Suppressor macrophage treated with lipopolysaccharide for 1 hour (primary cell): ENCODE results near the gene AGTR1.
A peak's percentile ranks its signal among the peaks of the same experiment; 100 is the strongest.
"Not testable (repeated sequence)": the region's sequence is repeated elsewhere in the genome, so short reads cannot be mapped to it uniquely, and the experiment has no call there.

ENCODE experiments used
- DNase-seq, 3 donors: peaks; one replicate each; pipeline ENCODE4 v3.0.0-alpha.2; 2020 to 2022

AGTR1 gene

DNA sequence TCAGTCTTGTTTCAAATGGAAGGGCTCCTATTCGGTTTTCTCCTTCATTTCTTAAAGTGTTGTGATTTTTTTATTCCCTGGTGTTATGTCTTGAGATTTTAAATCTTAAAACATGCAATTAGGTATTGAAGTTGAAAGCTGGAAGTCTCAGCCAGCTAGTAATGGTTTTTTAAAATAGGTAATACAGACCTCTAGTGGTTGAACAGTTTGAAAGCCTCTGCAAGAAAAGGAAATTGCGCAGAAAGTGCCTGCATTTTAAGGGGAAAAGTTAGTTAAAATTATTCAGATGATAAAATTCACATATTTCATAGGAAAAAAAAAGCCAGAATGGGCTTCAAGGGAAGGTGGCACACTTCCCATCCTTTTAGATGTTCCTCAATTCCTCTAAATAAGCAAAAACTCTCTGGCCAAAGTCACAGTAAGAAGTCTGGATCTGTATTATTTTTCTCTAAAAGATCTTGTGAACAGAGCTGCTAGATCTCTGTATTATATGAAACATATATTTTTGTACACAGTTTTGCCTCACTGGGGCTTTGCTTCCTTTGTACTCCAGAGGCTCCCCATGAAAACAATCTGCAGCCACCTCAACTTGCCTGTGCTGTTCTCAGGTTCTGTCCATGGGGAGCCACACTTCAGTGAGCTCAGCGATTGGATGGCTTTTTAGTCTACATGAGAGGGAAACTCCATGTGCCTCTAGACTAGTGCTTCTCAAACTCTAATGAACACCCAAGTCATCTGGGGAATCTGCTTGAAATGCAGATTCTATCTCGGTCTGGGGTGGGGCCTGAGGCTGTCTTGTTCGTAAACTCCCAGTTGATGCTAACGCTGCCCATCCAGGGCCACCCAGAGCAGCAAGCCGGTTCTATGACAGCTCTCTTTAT, 21.5 kb downstream of the AGTR1 start:
- no peak for DNase-seq

DNA sequence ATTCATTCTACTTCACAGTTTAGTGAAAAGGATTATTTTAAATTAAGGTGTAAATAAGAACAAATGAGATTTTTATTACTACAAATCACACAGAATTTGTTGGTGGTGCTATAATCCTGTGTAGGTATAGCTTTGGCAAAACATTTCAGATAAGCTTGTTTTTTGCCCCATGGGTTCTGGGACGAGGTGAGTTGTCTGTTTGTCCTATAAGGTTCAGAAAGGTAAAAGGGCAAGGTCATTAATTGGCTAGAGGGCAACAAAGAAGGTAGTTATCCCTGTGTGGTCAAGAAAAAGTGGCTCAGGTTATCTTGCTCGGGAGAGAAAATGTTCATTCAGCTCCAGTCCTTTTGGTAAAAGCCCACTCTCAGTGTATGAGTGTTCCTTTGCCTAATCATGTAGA, 23.2 kb downstream of the AGTR1 start:
- DNase-seq, result no peak

DNA sequence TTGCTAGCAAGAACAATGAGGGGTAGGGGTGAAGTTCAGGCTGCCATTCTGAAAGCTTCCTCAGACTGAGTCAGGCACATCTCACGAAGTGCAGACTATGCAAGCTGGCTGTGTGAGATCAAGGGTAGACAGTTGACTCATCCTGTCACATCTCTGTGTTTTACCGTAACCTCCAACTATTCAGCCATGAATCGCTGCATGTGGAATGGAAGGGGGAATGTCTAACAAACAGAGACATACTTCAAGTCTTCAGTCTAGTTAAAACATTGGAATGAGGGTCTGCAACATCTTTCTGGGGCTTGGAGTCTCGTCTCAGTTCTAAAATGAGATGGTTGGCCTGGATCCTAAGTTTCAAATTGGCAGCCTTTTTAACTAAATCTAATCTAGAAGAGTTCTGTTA, 25.9 kb downstream of the AGTR1 start:
- peak in 1 of 3 donors; percentile 13 for DNase-seq

DNA sequence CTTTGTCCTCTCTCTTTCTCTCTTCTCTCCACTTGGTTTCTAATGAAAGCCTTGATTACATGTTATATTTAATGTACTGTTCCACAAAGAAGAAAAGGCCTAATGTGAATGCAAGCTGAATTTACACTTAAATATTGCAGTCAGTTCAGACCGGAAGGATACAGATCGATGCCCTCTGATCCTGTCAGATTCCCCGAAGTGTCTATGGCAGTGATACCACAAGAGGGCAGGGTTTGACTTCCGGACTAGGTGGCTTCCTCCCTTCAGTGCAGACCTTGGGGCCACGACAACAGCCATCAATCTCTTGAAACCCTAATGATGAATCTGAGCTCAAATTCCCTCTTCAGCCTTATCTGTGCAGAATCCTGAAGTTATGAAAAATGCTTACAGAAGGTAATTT, 29.5 kb downstream of the AGTR1 start:
- peak; percentile 72 to 78 (median 73) for DNase-seq

DNA sequence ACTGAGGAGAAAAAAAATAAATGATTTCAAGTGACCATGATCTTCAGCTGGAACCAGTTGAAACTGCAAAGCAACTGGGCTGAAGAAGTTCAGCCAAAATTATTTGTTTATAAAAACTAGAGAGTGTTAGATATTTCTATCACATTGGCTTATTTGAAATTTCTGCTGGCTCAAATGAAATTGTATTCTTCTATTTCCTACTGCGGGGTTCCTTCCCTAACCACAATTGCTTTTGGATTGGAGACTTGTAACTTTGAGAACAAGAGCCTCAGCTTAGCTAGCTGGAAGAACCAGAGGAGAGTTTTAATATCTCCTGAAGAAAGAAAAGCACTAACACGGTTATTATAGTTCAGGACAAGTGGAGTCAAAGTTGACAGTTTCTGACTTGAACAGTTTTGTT, 31.1 kb downstream of the AGTR1 start:
- DNase-seq, result no peak

DNA sequence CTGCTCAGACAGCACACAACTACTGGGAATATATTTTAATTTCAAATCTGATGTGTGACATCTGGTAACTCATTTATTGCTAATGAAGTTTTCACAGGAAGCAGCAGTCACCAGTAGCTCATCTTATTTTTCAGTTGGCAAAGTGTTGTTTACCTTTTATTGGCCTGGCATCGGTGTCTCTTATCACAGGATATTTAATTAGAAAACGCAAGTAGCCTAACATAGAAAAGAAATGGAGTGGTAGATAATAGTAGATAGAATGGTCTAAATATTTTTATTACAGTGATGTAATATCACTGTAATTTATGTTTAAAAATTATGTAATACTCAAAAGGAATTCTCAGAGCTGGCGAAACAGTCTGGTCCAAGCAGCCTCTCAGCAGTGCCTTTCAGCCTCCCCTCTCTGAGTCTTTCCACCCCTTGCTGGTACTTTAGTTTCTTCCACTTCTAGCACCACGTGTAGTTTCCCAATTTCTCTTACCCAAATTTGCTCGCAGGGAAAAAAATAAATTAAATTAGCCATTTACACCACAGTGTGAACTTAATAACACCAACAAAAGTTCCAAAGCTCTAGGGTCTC, 31.9 kb downstream of the AGTR1 start:
- no peak for DNase-seq

DNA sequence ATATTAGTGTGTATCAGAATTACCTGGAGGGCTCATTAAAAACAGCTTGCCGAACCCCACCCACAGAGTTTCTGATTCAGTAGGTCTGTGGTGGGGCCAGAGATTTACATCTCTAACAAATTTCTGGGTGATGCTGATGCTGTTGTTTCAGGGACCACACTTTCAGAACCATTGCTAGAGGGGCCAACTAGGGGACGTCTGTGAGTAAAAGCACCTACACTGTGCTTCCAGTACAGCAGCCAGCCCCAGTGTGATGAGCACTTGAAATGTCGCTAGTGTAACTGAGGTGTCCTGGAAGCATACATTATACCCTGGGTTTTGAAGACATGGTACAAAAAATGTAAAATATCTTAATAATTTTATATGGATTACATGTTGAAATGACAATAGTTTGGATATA, 33.0 kb downstream of the AGTR1 start:
- no peak for DNase-seq

DNA sequence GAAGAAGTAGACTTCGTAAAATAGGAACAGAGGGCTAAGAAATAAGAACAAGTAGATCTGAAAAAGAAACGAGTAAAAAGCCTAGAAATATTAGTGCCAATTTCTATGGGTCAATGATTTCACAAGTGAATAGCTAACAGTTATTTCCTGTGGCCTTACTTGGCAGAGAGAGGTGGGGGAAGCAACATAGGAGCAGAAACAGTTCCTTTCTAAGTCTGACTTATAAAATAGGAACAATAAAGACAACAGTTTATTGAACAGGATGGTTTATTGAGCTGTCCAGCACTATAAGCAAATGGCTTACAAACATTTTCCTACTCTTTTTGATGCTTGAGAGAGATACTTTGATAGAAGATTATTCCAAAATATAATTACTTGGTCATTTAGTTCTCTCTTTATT, 37.9 kb downstream of the AGTR1 start:
- DNase-seq, result peak in 2 of 3 donors; percentile 25 to 27

DNA sequence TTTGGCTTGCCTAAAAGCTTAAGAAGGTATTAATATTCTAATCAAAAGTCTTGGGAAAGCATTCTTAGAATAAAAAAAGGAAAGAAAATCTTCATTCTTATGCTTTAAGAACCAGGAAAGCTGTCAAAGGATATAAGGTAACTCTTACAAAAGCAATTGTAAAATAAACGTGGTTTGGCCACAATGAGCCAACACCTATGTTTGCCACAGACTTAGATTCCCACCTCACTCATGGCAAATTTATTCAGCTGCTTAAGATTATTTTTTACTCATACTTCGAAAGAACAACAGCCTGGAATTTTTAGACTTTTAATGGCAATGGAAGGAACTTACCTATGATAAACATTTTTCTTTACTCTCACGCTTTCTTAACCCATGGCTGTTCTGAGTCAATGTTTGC, 38.4 kb downstream of the AGTR1 start:
- DNase-seq, result no peak

DNA sequence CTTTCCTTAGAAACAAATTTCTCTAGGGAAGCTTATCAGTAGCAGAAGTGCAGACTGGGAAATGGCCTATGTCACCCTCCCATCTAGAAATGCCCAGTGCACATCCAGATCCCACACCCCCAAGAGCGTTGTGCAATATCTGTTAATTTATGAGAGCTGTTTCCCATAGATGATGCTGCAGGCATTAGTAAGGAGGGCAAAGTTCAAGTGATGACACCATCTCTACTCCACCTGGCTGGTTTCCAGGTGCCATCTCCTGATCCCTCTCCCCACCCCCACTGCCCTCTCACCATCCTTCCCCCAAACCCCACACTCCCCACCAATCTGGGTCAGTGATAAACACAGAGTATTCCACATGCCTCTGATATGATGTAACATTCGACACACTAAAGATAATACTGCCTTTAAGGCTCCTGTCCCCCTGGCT, 39.4 kb downstream of the AGTR1 start:
- DNase-seq, result peak in 1 of 3 donors; percentile 38

DNA sequence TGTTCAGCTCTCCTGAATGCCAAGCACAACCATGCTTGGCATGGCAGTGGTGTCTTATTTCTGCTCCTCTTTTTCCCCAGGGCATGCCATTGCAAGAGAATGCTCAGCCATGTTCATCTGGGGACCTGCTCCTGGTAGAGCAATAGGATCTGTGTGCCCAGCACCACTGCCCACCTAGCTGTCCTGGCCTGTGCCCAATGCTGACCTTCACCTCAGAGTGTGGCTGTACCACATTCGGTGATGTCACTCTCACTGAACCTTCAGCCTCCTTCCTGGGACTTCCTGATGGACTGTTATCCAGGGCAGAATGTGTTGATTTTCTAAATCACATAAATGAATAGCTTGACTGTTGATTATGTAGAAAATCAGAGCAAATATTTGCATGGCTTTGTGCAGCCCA, 42.0 kb downstream of the AGTR1 start:
- no peak for DNase-seq

DNA sequence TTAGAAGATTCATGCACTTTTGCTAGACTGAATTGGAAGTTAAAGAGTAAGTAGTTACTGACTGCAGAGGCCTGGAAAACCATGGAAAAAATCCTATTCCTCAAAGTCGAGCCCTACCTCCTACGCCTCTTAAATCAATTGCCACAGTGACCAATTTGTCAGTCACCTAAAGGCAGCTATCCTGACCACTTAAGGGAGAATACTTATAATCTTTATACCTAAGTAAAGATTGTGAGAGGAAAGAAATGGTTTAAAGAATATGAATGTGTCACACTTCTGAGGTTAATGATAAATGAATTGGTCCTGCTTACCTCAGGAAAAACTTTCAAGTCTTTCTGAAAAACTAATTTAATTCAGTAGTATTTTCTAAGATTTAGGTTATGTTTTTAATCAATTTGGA, 42.6 kb downstream of the AGTR1 start:
- DNase-seq, result no peak

DNA sequence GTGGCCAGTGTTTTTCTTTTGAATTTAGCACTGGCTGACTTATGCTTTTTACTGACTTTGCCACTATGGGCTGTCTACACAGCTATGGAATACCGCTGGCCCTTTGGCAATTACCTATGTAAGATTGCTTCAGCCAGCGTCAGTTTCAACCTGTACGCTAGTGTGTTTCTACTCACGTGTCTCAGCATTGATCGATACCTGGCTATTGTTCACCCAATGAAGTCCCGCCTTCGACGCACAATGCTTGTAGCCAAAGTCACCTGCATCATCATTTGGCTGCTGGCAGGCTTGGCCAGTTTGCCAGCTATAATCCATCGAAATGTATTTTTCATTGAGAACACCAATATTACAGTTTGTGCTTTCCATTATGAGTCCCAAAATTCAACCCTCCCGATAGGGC, 43.5 kb downstream of the AGTR1 start:
- no peak for DNase-seq

DNA sequence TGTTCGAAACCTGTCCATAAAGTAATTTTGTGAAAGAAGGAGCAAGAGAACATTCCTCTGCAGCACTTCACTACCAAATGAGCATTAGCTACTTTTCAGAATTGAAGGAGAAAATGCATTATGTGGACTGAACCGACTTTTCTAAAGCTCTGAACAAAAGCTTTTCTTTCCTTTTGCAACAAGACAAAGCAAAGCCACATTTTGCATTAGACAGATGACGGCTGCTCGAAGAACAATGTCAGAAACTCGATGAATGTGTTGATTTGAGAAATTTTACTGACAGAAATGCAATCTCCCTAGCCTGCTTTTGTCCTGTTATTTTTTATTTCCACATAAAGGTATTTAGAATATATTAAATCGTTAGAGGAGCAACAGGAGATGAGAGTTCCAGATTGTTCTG, 44.4 kb downstream of the AGTR1 start:
- DNase-seq, result no peak

DNA sequence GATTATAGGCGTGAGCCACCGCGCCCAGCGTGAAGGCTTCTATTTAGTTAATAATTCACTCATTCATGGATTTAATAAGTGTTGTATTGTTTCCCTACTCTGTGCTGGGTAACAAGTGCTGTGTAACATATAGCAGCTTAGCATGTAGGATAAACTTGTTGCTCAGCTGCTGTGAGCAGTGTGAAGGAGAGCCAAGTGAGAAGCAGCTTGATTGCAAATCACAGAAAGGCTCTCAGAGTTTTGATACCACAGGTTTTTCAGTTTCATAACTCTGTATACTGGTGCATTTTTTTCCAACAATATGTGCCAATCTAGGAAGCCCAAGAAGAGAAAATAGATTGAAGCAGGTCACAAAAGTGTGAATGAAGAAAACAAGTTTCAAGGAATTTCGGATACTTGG, 48.4 kb downstream of the AGTR1 start:
- no peak for DNase-seq

DNA sequence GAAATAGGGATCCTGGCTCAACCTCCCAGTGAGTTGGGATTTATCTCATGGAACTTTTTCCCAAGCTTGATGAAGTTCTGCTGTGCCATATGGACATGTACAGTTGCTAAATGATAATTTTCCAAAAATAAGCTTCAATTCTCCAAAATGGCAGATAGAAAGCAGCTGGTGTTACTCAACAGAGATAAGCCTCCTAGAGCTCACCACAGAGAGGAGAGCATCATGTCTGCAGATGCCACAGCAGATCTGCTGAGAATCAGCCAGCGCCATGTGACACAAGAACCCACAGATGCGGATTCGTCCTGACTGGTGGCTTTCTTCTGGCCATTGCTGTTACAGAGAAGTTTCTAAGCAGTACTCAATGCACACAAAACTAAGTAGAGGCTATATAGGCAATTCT, 50.6 kb downstream of the AGTR1 start:
- no peak for DNase-seq

DNA sequence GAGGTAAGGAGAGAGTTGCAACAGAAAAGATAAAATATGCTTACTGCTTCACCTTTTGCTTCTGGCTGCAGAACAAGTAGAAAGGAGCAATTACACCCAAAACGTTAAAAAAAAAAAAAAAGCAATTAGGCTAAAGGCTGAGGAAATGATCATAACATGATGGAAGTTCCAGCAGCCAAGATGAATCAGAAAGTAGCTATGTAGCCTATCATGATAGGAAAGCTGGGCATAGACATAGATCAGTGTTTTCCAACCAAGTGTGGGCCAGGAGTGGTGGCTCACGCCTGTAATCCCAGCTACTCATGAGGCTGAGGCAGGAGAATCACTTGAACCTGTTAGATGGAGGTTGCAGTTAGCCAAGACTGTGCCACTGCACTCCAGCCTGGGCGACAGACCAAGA, 52.6 kb downstream of the AGTR1 start:
- no peak for DNase-seq

DNA sequence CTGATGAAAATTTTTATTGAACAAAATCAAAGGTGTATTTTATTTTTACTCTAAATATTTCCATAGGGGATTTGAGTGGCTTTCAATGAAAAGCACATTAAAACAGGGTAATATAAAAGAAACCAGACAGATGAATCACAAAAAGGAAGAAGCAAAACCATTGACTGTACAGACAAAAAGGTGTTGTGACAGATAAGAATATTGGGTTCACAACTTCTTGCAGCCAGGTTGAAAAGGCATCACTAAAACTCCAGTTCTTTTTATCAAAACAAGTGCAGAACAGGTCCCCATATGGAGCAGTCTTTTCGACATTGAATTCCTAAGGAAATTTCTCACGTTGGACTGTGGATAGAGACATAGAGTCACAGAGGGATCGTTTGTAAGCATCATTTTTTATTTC, 53.8 kb downstream of the AGTR1 start:
- DNase-seq, result no peak

DNA sequence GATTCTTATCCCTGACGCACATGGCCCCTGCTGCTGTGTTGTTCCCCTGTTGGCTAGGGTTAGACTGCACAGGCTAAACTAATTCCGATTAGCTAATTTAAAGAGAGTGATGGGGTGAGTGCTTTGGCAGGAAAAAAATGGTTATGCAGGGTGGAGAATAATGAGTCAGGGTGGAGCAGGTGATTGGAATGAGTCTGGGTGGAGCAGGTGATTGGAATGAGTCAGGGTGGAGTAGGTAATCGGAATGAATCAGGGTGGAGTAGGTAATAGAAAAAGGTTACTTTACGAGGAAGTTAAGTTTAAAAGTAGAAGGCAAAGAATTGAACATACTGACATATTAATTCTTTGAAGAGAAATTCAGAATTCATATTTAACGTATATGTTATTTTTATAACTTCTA, 55.7 kb downstream of the AGTR1 start:
- DNase-seq, result not testable (repeated sequence)

DNA sequence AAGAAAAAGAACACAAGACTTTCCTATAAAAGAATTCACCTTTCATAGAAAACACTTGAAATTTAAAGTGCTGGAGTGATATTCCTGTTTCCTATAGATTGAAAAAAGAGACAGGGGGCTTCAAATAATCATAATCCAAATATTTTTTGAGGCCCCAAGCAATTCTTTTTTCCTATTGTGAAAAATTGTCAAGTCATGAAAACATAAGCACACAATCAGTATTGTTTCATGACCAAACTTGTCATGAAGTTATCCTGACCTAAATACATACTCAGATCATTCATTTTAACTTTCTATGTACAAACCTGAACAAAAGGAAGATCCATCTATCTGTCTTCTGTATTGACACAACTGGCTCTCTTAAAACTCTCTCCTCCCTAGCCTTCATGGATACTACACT, 57.9 kb downstream of the AGTR1 start:
- no peak for DNase-seq

DNA sequence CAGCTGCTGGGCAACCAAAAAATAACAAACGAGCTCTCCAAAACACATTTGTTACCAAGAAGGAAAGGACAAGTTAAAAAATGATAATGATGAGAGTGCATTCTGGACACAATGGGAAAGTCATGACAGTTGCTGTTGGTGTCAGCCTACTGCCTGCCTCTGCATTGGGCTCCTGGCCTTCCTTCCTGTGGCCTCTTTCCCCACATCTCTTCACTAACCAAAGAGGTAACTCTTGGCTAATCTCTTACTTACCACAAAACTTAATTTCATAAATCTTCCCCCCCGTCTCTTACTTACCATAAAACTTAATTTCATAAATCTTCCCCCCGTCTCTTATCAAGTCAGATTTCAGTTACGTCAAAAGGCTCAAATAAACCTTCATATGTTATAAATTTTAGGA, 58.6 kb downstream of the AGTR1 start:
- DNase-seq, result no peak

DNA sequence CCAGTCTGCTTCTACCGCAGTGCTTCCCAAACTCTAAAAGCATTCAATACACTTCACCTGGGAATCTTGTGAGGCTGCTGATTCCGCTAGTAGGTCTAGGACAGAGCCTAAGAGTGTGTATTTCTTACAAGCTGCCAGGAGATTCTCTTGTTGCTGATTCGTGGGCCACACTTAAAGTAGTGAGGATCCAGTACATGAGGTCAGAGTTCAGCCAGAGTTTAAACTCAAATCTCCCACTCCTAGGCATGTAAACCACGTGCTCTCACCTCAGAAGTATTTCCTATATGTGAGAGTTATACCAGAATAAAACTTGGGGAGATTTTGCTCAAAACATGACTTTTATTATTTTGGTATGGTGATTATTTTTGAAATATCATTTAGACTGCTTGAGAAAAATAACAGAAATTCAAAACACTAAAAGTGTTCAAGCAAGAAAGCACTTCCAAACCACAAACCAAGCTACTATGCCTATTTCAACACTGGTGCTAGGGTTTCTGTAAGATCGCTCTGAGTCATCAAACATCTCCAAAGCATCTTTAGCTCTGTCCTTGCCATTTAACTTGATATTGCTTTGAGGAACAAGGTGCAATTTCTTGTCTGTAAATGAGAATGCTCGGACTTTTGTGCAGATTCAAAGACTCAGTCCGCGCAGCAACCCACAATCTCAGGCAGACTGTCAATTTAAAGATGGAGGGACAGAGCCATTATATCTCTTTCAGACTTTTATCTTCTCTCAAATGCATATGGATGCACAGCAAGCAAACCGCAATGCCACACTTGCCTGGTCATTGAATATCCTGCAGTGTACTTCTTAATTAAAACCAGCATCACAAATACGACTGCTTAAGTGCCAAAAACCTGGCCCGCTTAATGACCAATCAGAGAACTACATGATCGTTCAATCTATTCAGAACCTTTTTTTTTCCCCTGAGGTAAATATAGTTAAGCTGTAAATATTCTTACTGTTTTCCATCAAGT, 59.8 kb downstream of the AGTR1 start:
- peak; percentile 68 to 89 (median 87) for DNase-seq

DNA sequence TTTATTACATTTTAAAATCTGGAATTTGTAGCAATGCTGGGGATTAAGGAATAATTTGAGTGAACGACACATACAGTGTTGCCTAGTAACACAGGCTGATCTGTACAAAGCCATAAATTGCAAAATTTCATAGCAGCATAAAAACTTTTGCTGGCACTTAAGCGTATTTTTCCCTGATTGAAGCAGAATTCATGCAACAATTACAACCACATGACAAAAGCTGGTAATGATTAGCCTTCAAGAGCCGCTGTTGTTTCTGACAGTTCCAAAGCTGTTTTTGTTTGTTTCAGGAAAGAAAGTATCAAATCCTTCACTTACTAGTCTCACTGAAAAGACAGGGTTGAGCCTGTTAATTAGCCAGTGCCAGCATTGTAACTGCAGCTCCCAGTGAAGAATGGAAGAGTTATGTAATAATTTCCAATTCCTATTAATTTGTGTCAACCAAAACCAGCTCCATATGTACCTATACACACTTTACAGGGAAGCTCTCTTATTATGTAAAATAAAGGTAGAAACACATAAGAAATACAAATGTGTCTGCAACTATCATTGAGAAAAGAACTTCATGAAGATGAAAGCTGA, 60.7 kb downstream of the AGTR1 start:
- no peak for DNase-seq
